T-helper 2 cell treated with Interferon-gamma antibody and Interleukin-4, amounts not matched to agents 5 μg/mL and 100 μg/mL, for 36 hours (primary cell): Measurements from ENCODE around the gene TMEM253.

Source experiments
- DNase-seq: peaks from one replicate; pipeline ENCODE4 v3.0.0; 2021; ENCODE audit warnings: low spot score
- H3K27ac Mint-ChIP-seq: one replicate; pipeline ENCODE4 v1.8.0; 2021; ENCODE audit warnings: mild to moderate bottlenecking, mixed read lengths
- H3K27me3 Mint-ChIP-seq: one replicate; pipeline ENCODE4 v1.8.0; 2021; ENCODE audit warnings: low read depth, mixed read lengths
- H3K36me3 Mint-ChIP-seq: one replicate; pipeline ENCODE4 v1.8.0; 2021; ENCODE audit warnings: low read depth, mixed read lengths
- H3K4me1 Mint-ChIP-seq: one replicate; pipeline ENCODE4 v1.8.0; 2021; ENCODE audit warnings: low read depth, mixed read lengths
- H3K4me3 Mint-ChIP-seq: one replicate; pipeline ENCODE4 v1.8.0; 2022; ENCODE audit warnings: mild to moderate bottlenecking, moderate library complexity, mixed read lengths
- H3K9me3 Mint-ChIP-seq: one replicate; pipeline ENCODE4 v1.8.0; 2021; ENCODE audit warnings: mixed read lengths

The TMEM253 gene

DNA sequence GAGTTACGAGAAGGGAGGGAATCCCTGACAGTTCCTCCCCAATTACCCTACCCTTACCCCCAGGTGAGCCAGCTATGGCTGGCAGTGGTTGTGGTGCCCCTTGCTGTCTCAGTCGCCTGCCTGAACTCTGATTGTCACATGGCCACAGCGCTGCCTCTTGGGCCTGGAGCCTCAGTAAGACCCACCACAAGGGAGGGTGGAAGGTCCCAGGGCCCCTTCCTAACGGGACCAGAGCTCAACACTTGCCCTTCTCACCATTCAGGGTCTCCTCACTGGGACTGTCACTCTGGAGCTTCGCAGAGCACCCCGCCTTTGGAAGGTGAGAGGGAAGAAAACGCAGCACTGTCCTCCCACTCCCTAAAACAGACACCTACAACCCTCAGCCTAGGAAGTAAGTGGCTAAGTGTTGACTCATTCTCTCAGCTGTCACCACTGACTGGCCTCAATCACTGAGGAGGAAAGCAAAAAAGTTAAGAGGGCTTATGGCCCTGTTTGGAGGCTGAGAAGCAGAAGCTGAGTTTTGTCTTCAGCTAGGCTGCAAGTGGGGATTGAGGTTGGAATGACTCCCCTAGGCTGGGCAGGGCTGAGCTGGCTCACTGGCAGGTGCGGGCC lies 1.0 kb downstream of the TMEM253 start:
- Mint-ChIP-seq H3K36me3 (no peaks in the 10 kb centered on the region), H3K27ac (peak overlapping the region; percentile 76), H3K4me3 (peak overlapping the region; percentile 89), H3K4me1 (peaks cover 40% of the 10 kb centered on the region), H3K9me3 (no peaks in the 10 kb centered on the region), H3K27me3 (peaks cover 13% of the 10 kb centered on the region)
- peak; percentile 32 for DNase-seq

DNA sequence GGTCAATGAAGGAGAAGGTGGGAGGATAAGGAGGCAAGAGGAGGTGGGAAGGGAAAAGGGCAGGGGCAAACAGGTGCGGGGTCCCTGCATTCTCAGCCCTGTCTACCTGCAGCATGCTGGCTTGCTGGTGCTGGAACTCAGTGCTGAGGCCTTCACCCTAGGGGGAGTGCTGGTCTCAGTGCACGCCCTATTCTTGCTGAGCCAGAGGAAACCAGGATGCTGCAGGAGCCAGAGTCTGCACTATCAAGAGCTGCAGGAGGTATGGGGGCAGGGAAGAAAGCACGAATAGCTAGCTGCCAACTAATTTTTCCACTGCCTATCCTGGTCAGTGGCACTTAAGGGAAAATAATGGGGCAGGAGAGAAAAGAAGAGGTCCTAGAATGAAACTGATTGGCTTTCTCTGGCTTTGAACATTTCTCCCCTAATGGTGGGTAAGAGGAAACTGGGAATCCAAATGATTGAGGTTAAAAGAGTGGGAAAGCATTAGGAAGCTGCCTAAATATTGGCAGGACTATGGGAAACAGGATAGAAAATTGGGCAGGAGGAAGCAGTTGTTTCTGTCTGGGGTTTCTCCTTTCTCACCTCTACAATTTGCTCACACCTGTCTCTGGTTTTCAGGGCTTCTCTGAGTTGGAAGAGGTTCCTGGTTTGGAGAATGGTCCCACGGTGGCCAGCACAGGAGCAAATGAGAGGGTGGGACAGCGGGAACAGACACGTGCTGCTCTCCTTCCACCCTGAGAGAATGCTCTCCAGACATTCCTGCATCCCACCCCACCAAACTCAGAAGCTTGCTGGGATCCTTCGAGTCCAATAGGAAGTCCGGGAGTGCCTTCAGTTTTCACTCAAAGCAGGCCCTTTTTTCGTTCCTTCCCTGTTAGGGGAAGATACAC lies 1.9 kb downstream of the TMEM253 start:
- Mint-ChIP-seq H3K9me3 (no peaks in the 10 kb centered on the region), H3K27ac (peak overlapping the region; percentile 94), H3K4me3 (peak overlapping the region; percentile 89), H3K4me1 (peaks cover 37% of the 10 kb centered on the region), H3K36me3 (no peaks in the 10 kb centered on the region), H3K27me3 (peaks cover 8% of the 10 kb centered on the region)
- no peak for DNase-seq

DNA sequence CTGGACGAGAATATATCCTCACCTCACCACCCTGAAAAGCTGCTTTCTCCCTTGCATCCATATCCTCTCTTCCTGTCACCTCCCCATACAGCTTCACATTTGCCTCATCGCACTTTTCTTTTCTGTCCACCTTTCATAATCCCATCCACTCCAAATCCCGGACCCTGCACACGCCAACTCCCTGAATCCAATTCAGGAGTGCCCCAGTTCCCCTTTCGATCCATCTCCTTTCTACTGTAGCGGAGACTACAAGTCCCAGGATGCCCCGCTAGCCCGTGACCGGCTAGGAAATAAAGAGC lies 2.5 kb downstream of the TMEM253 start:
- H3K4me3 Mint-ChIP-seq, result peak overlapping the region; percentile 89
- peaks cover 8% of the 10 kb centered on the region for H3K27me3 Mint-ChIP-seq
- peak overlapping the region; percentile 94 for H3K27ac Mint-ChIP-seq
- DNase-seq, result no peak
- peaks cover 37% of the 10 kb centered on the region for H3K4me1 Mint-ChIP-seq
- H3K36me3 Mint-ChIP-seq, result no peaks in the 10 kb centered on the region
- H3K9me3 Mint-ChIP-seq, result no peaks in the 10 kb centered on the region

DNA sequence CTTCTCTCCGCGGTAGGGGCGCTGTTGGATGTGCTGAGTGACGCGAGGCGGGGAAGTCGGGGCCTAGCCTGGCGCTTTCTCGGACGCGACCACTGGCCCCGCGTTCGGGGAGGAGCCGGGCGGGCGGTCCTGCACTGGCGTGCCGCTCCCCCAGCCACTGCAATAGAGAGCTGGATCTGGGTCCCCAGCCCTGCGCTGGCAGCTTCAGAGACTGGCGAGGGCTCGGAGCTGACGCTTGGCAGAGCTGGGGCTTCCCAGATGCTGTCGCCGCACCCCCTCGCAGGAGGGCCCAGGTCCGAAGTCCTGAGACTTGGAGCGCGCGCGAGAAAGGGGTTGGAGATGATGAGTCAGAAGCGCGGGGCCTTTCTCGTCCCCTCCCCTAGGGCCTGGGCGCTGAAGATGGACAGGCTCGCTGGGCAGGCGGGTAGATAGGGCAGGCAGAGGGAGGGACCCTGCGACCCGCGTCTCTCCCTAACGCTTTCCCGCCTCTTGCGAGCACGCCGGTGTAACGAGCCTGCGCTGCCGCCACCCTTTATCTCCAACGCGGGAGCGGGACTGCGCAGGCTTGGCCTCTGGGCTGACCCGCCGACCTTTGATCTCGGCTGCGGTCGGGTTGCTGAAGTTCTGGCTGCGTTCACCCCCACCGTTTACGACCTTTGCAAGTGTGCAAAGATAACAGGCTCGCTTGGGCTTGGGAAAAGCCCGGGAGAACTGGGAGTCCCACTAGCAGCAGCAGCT lies 3.0 kb downstream of the TMEM253 start:
- Mint-ChIP-seq H3K4me3 (peak overlapping the region; percentile 89), H3K9me3 (no peaks in the 10 kb centered on the region), H3K27ac (peak overlapping the region; percentile 94), H3K36me3 (no peaks in the 10 kb centered on the region), H3K4me1 (peaks cover 35% of the 10 kb centered on the region), H3K27me3 (peaks cover 6% of the 10 kb centered on the region)
- peak; percentile 92 for DNase-seq

DNA sequence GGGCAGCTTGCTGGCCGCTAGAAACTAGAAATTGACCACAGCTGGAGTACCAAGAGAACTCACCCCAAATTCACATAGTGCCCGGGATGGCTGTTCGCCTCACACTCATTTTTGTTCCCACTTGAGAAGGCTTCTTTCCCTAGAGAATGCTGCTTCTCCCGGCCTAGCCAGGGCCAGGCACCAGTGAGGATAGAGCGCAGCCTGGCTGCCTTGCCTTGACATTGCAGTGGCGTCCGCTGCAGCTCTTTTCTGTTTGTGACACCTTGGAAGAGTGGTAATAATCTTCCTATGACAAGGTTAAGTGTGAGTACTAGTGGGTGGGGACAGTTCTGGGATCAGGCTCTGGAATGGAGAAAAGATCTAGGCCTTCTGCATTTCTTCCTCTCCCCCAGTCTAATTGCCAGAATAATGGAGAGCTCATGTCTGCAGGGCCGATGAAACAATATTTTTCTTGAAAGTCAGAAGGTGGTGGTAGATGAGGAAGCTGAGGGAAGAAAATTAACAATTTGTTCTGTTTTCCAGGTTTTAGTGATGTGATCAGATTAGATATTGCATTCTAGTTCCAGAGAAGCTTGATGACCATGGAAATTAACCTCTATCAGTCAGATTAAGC lies 3.7 kb downstream of the TMEM253 start:
- Mint-ChIP-seq H3K27me3 (no peaks in the 10 kb centered on the region), H3K36me3 (no peaks in the 10 kb centered on the region), H3K4me3 (peak overlapping the region; percentile 89), H3K9me3 (no peaks in the 10 kb centered on the region), H3K27ac (peak overlapping the region; percentile 94), H3K4me1 (peaks cover 32% of the 10 kb centered on the region)
- peak; percentile 57 for DNase-seq

DNA sequence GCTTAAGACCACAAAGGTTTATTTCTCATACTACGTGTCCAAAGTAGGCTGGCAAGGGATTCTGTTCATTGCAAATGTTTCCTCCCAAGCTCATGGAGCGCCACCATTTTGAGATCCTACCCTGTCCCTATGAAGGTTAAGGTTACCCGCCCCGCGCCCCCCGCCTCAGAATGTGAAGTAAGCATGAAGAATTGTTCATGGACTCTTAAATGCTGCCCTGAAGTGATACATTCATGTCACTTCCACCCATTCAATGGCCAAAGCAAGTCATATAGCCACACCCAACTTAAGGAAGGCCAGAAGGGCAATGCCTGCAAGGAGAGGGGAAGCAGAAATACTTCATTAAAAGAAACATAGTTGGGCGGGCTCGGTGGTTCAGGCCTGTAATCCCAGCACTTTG lies 4.2 kb downstream of the TMEM253 start:
- Mint-ChIP-seq H3K4me1 (peaks cover 35% of the 10 kb centered on the region), H3K27me3 (no peaks in the 10 kb centered on the region), H3K36me3 (no peaks in the 10 kb centered on the region), H3K4me3 (peak overlapping the region; percentile 89), H3K9me3 (no peaks in the 10 kb centered on the region), H3K27ac (no peak overlapping the region)
- DNase-seq, result no peak

DNA sequence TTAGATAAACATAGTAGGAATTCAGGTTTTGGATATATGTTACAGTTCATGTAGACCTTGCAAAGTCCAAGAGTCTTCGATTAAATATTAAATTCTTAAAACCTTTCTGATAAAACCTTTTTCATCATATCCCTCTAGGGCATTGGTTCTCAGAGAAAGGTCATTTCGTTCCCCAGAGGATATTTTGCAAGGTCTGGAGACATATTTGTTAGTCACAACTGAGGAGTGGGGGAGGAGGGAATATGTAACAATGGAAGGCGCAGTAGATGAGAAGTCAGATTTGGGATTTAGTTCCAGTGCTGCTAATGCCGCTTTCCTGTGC lies 5.3 kb downstream of the TMEM253 start:
- no peaks in the 10 kb centered on the region for H3K36me3 Mint-ChIP-seq
- no peak overlapping the region for H3K27ac Mint-ChIP-seq
- H3K4me3 Mint-ChIP-seq, result no peak overlapping the region
- H3K27me3 Mint-ChIP-seq, result no peaks in the 10 kb centered on the region
- peaks cover 32% of the 10 kb centered on the region for H3K4me1 Mint-ChIP-seq
- no peak for DNase-seq
- H3K9me3 Mint-ChIP-seq, result no peaks in the 10 kb centered on the region

DNA sequence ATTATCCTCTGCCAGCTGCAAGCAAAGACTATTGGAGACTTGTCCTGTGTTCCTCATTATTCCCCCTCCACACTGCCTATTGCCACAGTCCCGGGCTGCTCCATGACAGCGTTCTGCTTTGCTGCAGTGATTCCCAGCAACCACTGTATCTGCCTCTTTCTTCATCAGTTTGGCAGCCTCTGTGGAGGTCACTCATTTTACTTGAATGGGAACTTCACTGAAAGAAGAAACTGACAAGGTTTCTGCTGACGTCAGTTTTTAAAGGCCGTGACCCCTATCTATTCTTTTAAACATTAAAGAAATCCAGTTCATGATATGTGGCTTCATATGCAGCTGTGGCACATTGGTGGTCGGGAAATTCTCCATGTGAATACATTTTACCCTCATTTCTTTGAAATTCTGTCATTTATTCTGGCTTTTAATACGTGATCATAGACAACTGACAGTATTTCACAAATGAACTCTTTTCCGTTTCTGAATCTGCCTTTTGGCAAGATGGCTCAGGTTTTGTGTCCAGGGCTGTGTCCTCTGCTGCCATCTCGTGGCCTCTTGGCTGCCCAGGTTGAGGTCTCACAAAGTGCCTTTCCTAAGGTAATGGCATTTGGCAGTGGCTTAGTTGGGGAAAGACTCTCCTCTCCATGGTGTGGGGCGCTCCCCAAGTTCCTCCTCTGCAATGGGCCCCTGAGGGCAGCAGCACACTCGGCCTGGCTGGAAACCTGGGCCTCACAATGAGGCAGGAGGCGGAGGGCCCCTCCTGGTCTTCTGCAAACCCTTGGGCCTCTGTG lies 5.8 kb downstream of the TMEM253 start:
- Mint-ChIP-seq H3K36me3 (no peaks in the 10 kb centered on the region), H3K4me1 (peaks cover 32% of the 10 kb centered on the region), H3K9me3 (no peaks in the 10 kb centered on the region), H3K4me3 (peak overlapping the region; percentile 28), H3K27me3 (no peaks in the 10 kb centered on the region), H3K27ac (no peak overlapping the region)
- peak; percentile 72 for DNase-seq

DNA sequence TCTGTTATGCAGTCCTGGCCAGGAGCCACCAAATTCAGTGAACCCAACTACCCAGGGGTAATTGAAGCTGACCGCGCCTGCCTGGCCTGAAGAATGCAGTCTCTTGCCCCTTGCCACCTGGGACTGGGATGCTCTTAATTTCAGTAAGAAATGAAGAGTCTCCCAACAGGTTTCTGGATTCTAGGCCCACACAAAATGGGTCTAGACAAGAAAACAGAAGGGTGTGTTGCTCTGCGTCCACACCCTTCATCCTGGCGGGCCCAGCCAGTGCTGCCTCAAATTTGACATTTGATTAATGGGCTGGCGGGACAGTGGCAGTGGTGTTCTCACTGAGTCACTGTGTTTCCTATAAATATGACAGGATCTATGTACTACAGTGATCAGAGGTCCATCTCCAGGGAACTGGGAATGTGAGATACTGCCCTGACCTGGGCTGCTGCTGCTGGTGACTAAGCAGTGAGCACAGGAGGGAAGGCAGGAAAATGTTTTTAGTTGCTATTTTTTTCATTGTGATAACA lies 6.5 kb downstream of the TMEM253 start:
- Mint-ChIP-seq H3K36me3 (no peaks in the 10 kb centered on the region), H3K27me3 (no peaks in the 10 kb centered on the region), H3K4me3 (no peak overlapping the region), H3K27ac (no peak overlapping the region), H3K9me3 (no peaks in the 10 kb centered on the region), H3K4me1 (peaks cover 25% of the 10 kb centered on the region)
- DNase-seq, result no peak

DNA sequence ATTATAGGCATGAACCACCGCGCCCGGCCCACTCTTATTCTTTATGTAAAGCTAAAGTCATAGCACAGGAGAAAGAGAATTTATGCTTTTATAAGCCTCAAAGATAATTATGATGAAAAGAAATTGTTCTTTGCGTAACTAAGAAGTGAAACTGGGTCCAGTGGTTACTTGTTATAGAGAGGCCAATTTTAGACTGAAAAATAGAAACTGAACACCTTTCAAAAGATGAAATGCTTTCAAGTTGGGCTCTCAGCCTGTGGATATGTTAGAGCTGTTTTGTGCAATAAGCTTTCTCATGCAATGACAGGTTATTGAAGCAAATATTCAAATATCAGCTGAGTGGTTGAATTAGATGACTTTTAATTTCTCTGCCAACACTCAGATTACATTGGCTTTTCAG lies 7.9 kb downstream of the TMEM253 start:
- no peak for DNase-seq
- Mint-ChIP-seq H3K27ac (no peak overlapping the region), H3K4me1 (peaks cover 16% of the 10 kb centered on the region), H3K36me3 (no peaks in the 10 kb centered on the region), H3K27me3 (no peaks in the 10 kb centered on the region), H3K4me3 (no peak overlapping the region), H3K9me3 (no peaks in the 10 kb centered on the region)

DNA sequence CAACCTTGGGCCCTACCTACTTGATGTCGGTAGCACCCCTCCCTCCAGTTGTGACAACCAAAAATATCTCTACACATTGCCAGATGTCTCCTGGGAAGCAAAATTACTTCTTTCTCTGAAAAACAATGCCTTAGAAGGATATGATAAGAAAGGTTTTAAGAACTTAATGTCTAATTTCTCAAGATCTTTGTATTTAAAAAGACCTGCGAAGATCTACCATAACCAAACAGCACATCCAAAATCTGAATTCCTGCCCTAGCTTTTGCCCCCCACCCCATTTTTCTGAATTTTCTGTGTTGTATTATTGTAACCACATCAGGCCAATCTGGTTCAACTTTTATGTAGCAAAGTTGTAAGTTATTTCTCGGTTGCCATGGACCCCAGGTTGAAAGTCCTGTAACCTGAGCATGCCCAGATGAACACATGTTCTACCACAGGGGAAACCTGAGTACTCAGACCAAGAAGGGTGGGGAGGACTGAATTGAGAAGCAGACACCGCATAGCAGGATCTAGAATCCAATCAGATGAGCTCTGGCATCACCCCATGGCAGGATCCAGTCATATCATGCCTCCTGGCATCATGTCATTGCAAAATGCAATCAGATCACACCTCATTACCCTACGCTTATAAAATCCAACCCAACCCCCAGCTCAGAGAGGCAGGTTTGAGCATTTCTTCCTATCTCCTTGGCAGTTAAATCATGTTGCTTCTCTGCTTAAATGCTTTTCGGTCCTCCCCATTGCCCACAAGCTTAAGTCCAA lies 8.7 kb downstream of the TMEM253 start:
- no peak overlapping the region for H3K4me3 Mint-ChIP-seq
- H3K9me3 Mint-ChIP-seq, result no peaks in the 10 kb centered on the region
- H3K4me1 Mint-ChIP-seq, result peaks cover 15% of the 10 kb centered on the region
- no peaks in the 10 kb centered on the region for H3K27me3 Mint-ChIP-seq
- peak; percentile 45 for DNase-seq
- no peaks in the 10 kb centered on the region for H3K36me3 Mint-ChIP-seq
- H3K27ac Mint-ChIP-seq, result no peak overlapping the region

DNA sequence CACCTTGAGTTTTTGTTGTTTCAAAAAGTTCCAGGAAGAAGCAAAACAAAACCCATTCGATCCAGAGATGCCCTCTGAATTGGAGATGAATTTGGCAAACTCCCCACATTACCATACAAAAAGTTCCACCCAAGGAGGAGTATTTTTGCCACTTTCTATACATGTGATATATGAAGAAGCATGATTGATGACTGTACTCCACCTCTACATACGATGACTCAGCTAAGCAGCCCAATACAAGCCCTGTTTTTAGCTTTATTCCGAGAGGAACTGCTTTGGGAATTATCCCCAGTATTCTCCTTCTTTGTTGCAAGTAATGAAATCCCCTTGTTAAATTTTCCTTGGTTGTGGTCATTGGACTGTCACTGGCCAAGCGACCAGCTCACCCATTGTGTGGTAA lies 11.4 kb downstream of the TMEM253 start:
- no peak overlapping the region for H3K27ac Mint-ChIP-seq
- H3K36me3 Mint-ChIP-seq, result no peaks in the 10 kb centered on the region
- peaks cover 7% of the 10 kb centered on the region for H3K4me1 Mint-ChIP-seq
- no peak overlapping the region for H3K4me3 Mint-ChIP-seq
- no peak for DNase-seq
- no peaks in the 10 kb centered on the region for H3K27me3 Mint-ChIP-seq
- no peaks in the 10 kb centered on the region for H3K9me3 Mint-ChIP-seq

DNA sequence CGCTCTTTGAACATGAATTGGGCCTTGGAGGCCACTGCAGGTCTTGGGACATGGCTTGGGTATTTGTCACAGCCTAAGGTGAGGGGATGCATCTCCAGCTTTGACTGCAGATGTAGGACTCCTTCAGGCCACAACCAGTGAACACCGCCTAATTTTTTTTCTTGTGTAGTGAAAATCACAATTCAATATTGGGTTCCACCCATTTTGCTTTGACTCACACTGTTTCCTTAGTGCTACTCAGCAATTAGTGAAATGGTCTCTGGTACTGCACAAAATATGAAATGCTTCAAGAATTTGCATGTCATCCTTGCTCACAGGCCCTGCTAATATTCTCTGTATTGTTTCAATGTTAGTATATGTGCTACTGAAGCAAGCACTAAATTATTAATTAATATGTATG lies 12.5 kb downstream of the TMEM253 start:
- H3K36me3 Mint-ChIP-seq, result no peaks in the 10 kb centered on the region
- no peak overlapping the region for H3K27ac Mint-ChIP-seq
- DNase-seq, result no peak
- no peaks in the 10 kb centered on the region for H3K27me3 Mint-ChIP-seq
- no peaks in the 10 kb centered on the region for H3K9me3 Mint-ChIP-seq
- H3K4me1 Mint-ChIP-seq, result peaks cover 7% of the 10 kb centered on the region
- no peak overlapping the region for H3K4me3 Mint-ChIP-seq
